Nephron (organoid): ENCODE measurements around the gene CHRNA3.

Experiments
- H3K27ac Mint-ChIP-seq, 3 experiments: 2 replicates each; pipeline ENCODE4 v1.8.0; 2020; ENCODE audit warnings: mixed read lengths in 3 of 3, mild to moderate bottlenecking in 2 of 3, moderate library complexity in 1 of 3
- H3K27me3 Mint-ChIP-seq: 2 replicates; pipeline ENCODE4 v1.8.0; 2021; ENCODE audit warnings: low read depth, mild to moderate bottlenecking, moderate library complexity, mixed read lengths
- H3K36me3 Mint-ChIP-seq: 2 replicates; pipeline ENCODE4 v1.8.0; 2020; ENCODE audit warnings: low read depth, mixed read lengths
- H3K4me1 Mint-ChIP-seq: 2 replicates; pipeline ENCODE4 v1.8.0; 2020; ENCODE audit warnings: mixed read lengths
- H3K4me3 Mint-ChIP-seq, 3 experiments: 2 replicates each; pipeline ENCODE4 v1.8.0; 2020; ENCODE audit warnings: mild to moderate bottlenecking in 3 of 3, mixed read lengths in 3 of 3, moderate library complexity in 2 of 3
- H3K9me3 Mint-ChIP-seq: 2 replicates; pipeline ENCODE4 v1.8.0; 2020; ENCODE audit warnings: mixed read lengths
- CTCF ChIP-seq, 3 experiments: fragments of 200-600 bp; sonication (generic); IDR thresholded peaks; one replicate each; pipeline ENCODE4 v1.5.0; 2021; ENCODE audit warnings: antibody characterized with exemption in 3 of 3; ENCODE audit not compliant: unreplicated experiment in 3 of 3

CHRNA3 gene

GRCh38 chr15:78628227-78628626 is 7.4 kb upstream of the CHRNA3 start:
- H3K4me3 Mint-ChIP-seq = no peak overlapping the region
- no peaks in the 10 kb centered on the region for H3K4me1 Mint-ChIP-seq
- H3K9me3 Mint-ChIP-seq = peaks cover 6% of the 10 kb centered on the region
- peaks cover 27% of the 10 kb centered on the region for H3K36me3 Mint-ChIP-seq
- no peak overlapping the region for H3K27ac Mint-ChIP-seq
- no peak for TF ChIP-seq CTCF (IDR thresholded peaks at IDR 0.05; ENCODE audit: unreplicated experiment in 3 of 3)
- H3K27me3 Mint-ChIP-seq = peaks cover 59% of the 10 kb centered on the region

DNA sequence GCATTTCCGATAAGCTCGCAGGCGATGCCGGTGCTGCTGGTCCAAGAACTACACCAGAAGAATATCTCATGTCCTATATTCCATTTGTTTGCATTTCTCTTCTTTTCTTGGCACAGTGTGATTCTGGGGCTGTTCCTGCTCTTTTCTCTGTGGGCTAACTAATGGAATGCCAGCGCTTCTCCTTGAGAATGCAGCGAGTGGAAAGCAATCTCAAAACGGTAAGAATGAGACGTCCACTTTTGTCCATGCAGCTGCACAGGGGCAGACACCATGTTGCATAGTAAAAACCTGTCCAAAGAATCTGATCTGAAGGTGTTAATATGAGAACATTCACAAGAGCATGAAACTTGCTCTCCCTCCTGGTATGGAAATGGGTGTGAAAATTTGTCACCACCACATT is 6.6 kb upstream of the CHRNA3 start:
- Mint-ChIP-seq H3K4me1 (no peaks in the 10 kb centered on the region), H3K9me3 (peaks cover 2% of the 10 kb centered on the region), H3K4me3 (no peak overlapping the region), H3K27ac (no peak overlapping the region), H3K36me3 (peaks cover 19% of the 10 kb centered on the region), H3K27me3 (peaks cover 68% of the 10 kb centered on the region)
- no peak for TF ChIP-seq CTCF (IDR thresholded peaks at IDR 0.05; ENCODE audit: unreplicated experiment in 3 of 3)

GRCh38 chr15:78626381-78626995 is 5.7 kb upstream of the CHRNA3 start:
- peaks cover 2% of the 10 kb centered on the region for H3K9me3 Mint-ChIP-seq
- H3K27ac Mint-ChIP-seq = no peak overlapping the region
- peaks cover 76% of the 10 kb centered on the region for H3K27me3 Mint-ChIP-seq
- no peaks in the 10 kb centered on the region for H3K4me1 Mint-ChIP-seq
- no peak for TF ChIP-seq CTCF (IDR thresholded peaks at IDR 0.05; ENCODE audit: unreplicated experiment in 3 of 3)
- H3K4me3 Mint-ChIP-seq = no peak overlapping the region
- H3K36me3 Mint-ChIP-seq = peaks cover 12% of the 10 kb centered on the region

- Mint-ChIP-seq H3K9me3 (peaks cover 2% of the 10 kb centered on the region), H3K36me3 (peaks cover 10% of the 10 kb centered on the region), H3K27me3 (peaks cover 83% of the 10 kb centered on the region), H3K4me1 (no peaks in the 10 kb centered on the region), H3K27ac (no peak overlapping the region), H3K4me3 (no peak overlapping the region)
- TF ChIP-seq CTCF (IDR thresholded peaks at IDR 0.05; ENCODE audit: unreplicated experiment in 3 of 3) = no peak
Measured at GRCh38 chr15:78625606-78626280, 4.9 kb upstream of the CHRNA3 start.

DNA sequence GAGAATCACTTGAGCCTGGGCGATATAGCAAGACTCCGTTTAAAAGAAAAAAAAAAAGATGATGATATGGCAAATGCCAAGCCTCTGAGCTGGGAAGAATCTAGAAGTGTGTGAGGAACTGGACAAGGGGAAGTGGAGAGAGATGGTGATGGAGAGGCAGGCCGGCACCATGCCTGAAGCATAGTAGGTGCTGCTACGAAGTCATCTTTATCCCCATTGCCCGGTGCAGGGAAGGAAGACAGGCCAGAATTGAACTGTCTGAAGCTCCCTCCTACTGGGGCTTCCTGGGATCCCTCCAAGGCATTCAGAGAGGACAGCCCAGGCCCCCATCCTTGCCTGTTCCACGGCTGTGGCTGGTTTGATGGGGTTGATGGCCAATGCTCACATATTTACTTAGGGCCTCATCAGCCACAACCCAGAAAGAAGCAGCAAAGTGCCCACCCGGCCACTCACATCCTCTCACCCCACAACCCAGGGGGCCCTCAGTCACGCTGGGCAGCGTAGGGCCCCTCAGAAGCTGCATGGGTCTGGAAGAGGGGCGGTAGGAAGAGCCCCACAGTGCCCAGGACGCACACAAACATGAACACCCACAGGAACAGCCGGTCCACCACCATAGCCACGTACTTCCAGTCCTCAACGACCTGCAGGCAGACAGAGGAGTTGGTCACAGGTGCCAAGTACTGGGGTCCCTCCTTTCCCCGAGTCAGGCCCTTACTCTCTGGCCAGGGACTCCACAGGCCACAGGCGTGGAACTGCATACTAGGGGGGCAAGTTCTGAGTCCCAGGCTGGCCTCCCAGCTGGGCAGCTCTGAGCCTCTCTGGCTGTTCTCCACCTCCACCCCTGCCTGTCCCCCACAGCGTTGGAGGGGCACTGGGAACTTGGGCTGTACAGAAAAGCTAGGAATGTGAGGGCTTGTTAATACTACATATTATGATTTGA is 4.1 kb upstream of the CHRNA3 start:
- TF ChIP-seq CTCF (IDR thresholded peaks at IDR 0.05; ENCODE audit: unreplicated experiment in 3 of 3) = no peak
- Mint-ChIP-seq H3K4me3 (no peak overlapping the region), H3K4me1 (no peaks in the 10 kb centered on the region), H3K36me3 (peaks cover 10% of the 10 kb centered on the region), H3K9me3 (peaks cover 2% of the 10 kb centered on the region), H3K27me3 (peaks cover 86% of the 10 kb centered on the region), H3K27ac (no peak overlapping the region)
